Measurements from ENCODE around the gene SEMA4A.

DNA sequence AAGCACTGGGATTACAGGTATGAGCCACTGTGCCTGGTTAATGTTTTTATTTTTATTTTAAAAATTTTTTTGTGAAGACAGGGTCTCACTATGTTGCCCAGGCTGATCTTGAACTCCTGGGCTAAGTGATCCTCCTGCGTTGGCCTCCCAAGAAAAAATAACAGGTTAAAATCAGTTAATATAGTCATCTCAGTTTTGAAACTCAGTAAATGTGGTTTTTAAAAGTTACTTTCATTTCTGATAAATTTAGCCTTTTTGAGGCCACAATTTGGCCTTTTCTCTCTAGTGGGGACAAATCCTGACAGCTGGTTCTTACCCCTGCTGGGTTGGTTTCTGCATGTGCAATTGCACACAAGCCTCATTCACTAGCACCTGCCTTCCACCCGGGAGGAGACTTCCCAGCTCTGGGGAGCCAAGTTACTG, 72.7 kb downstream of the SEMA4A start:
- TF ChIP-seq CTCF (IDR thresholded peaks at IDR 0.05): no peak
- no peak for TF ChIP-seq POLR2AphosphoS5 (IDR thresholded peaks at IDR 0.05)
- no peak for TF ChIP-seq POLR2A (IDR thresholded peaks at IDR 0.05)
